ENCODE data around the gene ADGRG1.

Gene ADGRG1

GRCh38 chr16:57628783-57629293 lies 408 bp downstream of the ADGRG1 start:
- H3K4me1 ChIP-seq (ENCODE audit: insufficient read depth, low read length): peaks cover 23% of the 10 kb centered on the region
- no peaks in the 10 kb centered on the region for H3K27me3 ChIP-seq (ENCODE audit: insufficient read depth, low read length)
- no peaks in the 10 kb centered on the region for H3K9me3 ChIP-seq (ENCODE audit: low read length)
- peak overlapping the region; percentile 23 for H3K4me3 ChIP-seq (ENCODE audit: low read length)
- H3K36me3 ChIP-seq (ENCODE audit: insufficient read depth, low read length): no peaks in the 10 kb centered on the region
- no peak overlapping the region for H2AFZ ChIP-seq (ENCODE audit: low read depth, low read length)

GRCh38 chr16:57629516-57630406 lies 1.3 kb downstream of the ADGRG1 start:
- H3K4me3 ChIP-seq (ENCODE audit: low read length): no peak overlapping the region
- no peaks in the 10 kb centered on the region for H3K27me3 ChIP-seq (ENCODE audit: insufficient read depth, low read length)
- H3K4me1 ChIP-seq (ENCODE audit: insufficient read depth, low read length): peaks cover 23% of the 10 kb centered on the region

GRCh38 chr16:57630407-57630797 lies 2.0 kb downstream of the ADGRG1 start:
- H3K27me3 ChIP-seq (ENCODE audit: insufficient read depth, low read length): no peaks in the 10 kb centered on the region
- H3K4me1 ChIP-seq (ENCODE audit: insufficient read depth, low read length): peaks cover 23% of the 10 kb centered on the region
- H3K36me3 ChIP-seq (ENCODE audit: insufficient read depth, low read length): no peaks in the 10 kb centered on the region
- H2AFZ ChIP-seq (ENCODE audit: low read depth, low read length): no peak overlapping the region
- H3K4me3 ChIP-seq (ENCODE audit: low read length): no peak overlapping the region
- no peaks in the 10 kb centered on the region for H3K9me3 ChIP-seq (ENCODE audit: low read length)

More at GRCh38 chr16:57629516-57630406, 1.3 kb downstream of the ADGRG1 start:
- H3K9me3 ChIP-seq (ENCODE audit: low read length): no peaks in the 10 kb centered on the region
- H2AFZ ChIP-seq (ENCODE audit: low read depth, low read length): no peak overlapping the region
- no peaks in the 10 kb centered on the region for H3K36me3 ChIP-seq (ENCODE audit: insufficient read depth, low read length)

GRCh38 chr16:57630931-57631845 lies 2.8 kb downstream of the ADGRG1 start:
- no peaks in the 10 kb centered on the region for H3K27me3 ChIP-seq (ENCODE audit: insufficient read depth, low read length)
- H3K4me3 ChIP-seq (ENCODE audit: low read length): no peak overlapping the region
- H2AFZ ChIP-seq (ENCODE audit: low read depth, low read length): no peak overlapping the region
- no peaks in the 10 kb centered on the region for H3K36me3 ChIP-seq (ENCODE audit: insufficient read depth, low read length)
- H3K9me3 ChIP-seq (ENCODE audit: low read length): no peaks in the 10 kb centered on the region
- H3K4me1 ChIP-seq (ENCODE audit: insufficient read depth, low read length): peaks cover 26% of the 10 kb centered on the region

- H3K9me3 ChIP-seq (ENCODE audit: low read length): no peaks in the 10 kb centered on the region
These were observed 4.1 kb downstream of the ADGRG1 start for GRCh38 chr16:57632568-57632967.

GRCh38 chr16:57633383-57634064 lies 5.1 kb downstream of the ADGRG1 start:
- Histone ChIP-seq H3K4me3 (ENCODE audit: low read length) (no peak overlapping the region), H3K36me3 (ENCODE audit: insufficient read depth, low read length) (no peaks in the 10 kb centered on the region), H3K27me3 (ENCODE audit: insufficient read depth, low read length) (no peaks in the 10 kb centered on the region), H2AFZ (ENCODE audit: low read depth, low read length) (no peak overlapping the region), H3K4me1 (ENCODE audit: insufficient read depth, low read length) (peaks cover 31% of the 10 kb centered on the region), H3K9me3 (ENCODE audit: low read length) (no peaks in the 10 kb centered on the region)

More at GRCh38 chr16:57632568-57632967, 4.1 kb downstream of the ADGRG1 start:
- Histone ChIP-seq H3K27me3 (ENCODE audit: insufficient read depth, low read length) (no peaks in the 10 kb centered on the region), H2AFZ (ENCODE audit: low read depth, low read length) (no peak overlapping the region), H3K4me1 (ENCODE audit: insufficient read depth, low read length) (peaks cover 31% of the 10 kb centered on the region), H3K36me3 (ENCODE audit: insufficient read depth, low read length) (no peaks in the 10 kb centered on the region), H3K4me3 (ENCODE audit: low read length) (no peak overlapping the region)

GRCh38 chr16:57634171-57634570 lies 5.7 kb downstream of the ADGRG1 start:
- Histone ChIP-seq H3K27me3 (ENCODE audit: insufficient read depth, low read length) (no peaks in the 10 kb centered on the region), H2AFZ (ENCODE audit: low read depth, low read length) (no peak overlapping the region), H3K36me3 (ENCODE audit: insufficient read depth, low read length) (no peaks in the 10 kb centered on the region), H3K9me3 (ENCODE audit: low read length) (no peaks in the 10 kb centered on the region), H3K4me3 (ENCODE audit: low read length) (no peak overlapping the region), H3K4me1 (ENCODE audit: insufficient read depth, low read length) (peaks cover 30% of the 10 kb centered on the region)

GRCh38 chr16:57635266-57636097 lies 7.1 kb downstream of the ADGRG1 start:
- no peaks in the 10 kb centered on the region for H3K27me3 ChIP-seq (ENCODE audit: insufficient read depth, low read length)
- no peaks in the 10 kb centered on the region for H3K9me3 ChIP-seq (ENCODE audit: low read length)

GRCh38 chr16:57636184-57636583 lies 7.8 kb downstream of the ADGRG1 start:
- Histone ChIP-seq H3K36me3 (ENCODE audit: insufficient read depth, low read length) (no peaks in the 10 kb centered on the region), H3K27me3 (ENCODE audit: insufficient read depth, low read length) (no peaks in the 10 kb centered on the region), H3K9me3 (ENCODE audit: low read length) (no peaks in the 10 kb centered on the region), H3K4me1 (ENCODE audit: insufficient read depth, low read length) (peaks cover 48% of the 10 kb centered on the region), H3K4me3 (ENCODE audit: low read length) (no peak overlapping the region), H2AFZ (ENCODE audit: low read depth, low read length) (no peak overlapping the region)

More at GRCh38 chr16:57635266-57636097, 7.1 kb downstream of the ADGRG1 start:
- no peak overlapping the region for H3K4me3 ChIP-seq (ENCODE audit: low read length)
- H2AFZ ChIP-seq (ENCODE audit: low read depth, low read length): no peak overlapping the region
- H3K36me3 ChIP-seq (ENCODE audit: insufficient read depth, low read length): no peaks in the 10 kb centered on the region
- H3K4me1 ChIP-seq (ENCODE audit: insufficient read depth, low read length): peaks cover 42% of the 10 kb centered on the region

GRCh38 chr16:57637020-57637419 lies 8.6 kb downstream of the ADGRG1 start:
- Histone ChIP-seq H3K4me3 (ENCODE audit: low read length) (no peak overlapping the region), H3K36me3 (ENCODE audit: insufficient read depth, low read length) (no peaks in the 10 kb centered on the region), H2AFZ (ENCODE audit: low read depth, low read length) (peak overlapping the region; percentile 65), H3K4me1 (ENCODE audit: insufficient read depth, low read length) (peaks cover 48% of the 10 kb centered on the region), H3K9me3 (ENCODE audit: low read length) (no peaks in the 10 kb centered on the region), H3K27me3 (ENCODE audit: insufficient read depth, low read length) (no peaks in the 10 kb centered on the region)

- peak overlapping the region; percentile 65 for H2AFZ ChIP-seq (ENCODE audit: low read depth, low read length)
- no peaks in the 10 kb centered on the region for H3K27me3 ChIP-seq (ENCODE audit: insufficient read depth, low read length)
- no peaks in the 10 kb centered on the region for H3K9me3 ChIP-seq (ENCODE audit: low read length)
- H3K36me3 ChIP-seq (ENCODE audit: insufficient read depth, low read length): no peaks in the 10 kb centered on the region
- peaks cover 51% of the 10 kb centered on the region for H3K4me1 ChIP-seq (ENCODE audit: insufficient read depth, low read length)
- no peak overlapping the region for H3K4me3 ChIP-seq (ENCODE audit: low read length)
These were observed 9.0 kb downstream of the ADGRG1 start for GRCh38 chr16:57637424-57637823.

- Histone ChIP-seq H2AFZ (ENCODE audit: low read depth, low read length) (no peak overlapping the region), H3K27me3 (ENCODE audit: insufficient read depth, low read length) (no peaks in the 10 kb centered on the region), H3K4me3 (ENCODE audit: low read length) (no peak overlapping the region), H3K4me1 (ENCODE audit: insufficient read depth, low read length) (peaks cover 51% of the 10 kb centered on the region), H3K9me3 (ENCODE audit: low read length) (no peaks in the 10 kb centered on the region), H3K36me3 (ENCODE audit: insufficient read depth, low read length) (no peaks in the 10 kb centered on the region)
These were observed 9.5 kb downstream of the ADGRG1 start for GRCh38 chr16:57637965-57638364.

All from neuron (in vitro differentiated cells).